ENCODE measurements around the gene FEV.

DNA sequence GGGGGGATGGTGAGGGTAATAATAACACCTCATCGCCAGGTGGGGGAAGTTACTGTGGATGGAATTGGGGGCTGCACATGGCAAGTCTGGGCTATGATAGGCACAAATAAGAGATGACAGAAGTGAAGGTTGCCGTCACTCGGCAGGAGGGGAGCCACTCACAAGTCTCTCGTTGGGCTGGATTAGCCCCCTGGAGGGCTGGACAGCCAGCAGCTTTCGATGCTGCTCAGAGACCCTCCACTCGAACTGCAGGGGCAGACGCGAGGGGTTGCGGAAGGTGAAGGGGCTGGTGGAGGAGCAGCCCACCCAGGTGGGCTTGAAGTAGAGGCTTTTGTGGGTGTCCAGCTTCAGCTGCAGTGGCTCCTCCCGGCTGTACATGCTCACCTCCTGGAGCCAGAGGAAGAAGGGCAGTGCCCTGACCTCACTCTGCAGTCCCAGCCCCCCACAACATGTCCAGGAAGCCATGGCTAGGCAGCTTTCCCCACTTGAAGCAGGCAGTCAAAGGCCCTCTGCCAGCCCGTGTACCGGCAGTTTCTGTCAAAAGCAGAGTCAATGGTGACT lies 38.1 kb upstream of the FEV start:
- TF ChIP-seq, protein P1, sequence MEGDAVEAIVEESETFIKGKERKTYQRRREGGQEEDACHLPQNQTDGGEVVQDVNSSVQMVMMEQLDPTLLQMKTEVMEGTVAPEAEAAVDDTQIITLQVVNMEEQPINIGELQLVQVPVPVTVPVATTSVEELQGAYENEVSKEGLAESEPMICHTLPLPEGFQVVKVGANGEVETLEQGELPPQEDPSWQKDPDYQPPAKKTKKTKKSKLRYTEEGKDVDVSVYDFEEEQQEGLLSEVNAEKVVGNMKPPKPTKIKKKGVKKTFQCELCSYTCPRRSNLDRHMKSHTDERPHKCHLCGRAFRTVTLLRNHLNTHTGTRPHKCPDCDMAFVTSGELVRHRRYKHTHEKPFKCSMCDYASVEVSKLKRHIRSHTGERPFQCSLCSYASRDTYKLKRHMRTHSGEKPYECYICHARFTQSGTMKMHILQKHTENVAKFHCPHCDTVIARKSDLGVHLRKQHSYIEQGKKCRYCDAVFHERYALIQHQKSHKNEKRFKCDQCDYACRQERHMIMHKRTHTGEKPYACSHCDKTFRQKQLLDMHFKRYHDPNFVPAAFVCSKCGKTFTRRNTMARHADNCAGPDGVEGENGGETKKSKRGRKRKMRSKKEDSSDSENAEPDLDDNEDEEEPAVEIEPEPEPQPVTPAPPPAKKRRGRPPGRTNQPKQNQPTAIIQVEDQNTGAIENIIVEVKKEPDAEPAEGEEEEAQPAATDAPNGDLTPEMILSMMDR (IDR thresholded peaks at IDR 0.05; ENCODE audit: insufficient read depth, low read length, poor library complexity, severe bottlenecking), result no peak
- no peak for TF ChIP-seq EZH2phosphoT487 (conservative IDR thresholded peaks at IDR 0.05; ENCODE audit: low read length)
